ENCODE data around the gene THPO. TPM values are rescaled to one million over a fixed set of nuclear protein-coding genes. Genes with fewer than 3 reads are reported as not detected.

THPO gene
- total RNA-seq, 1 donor from 2014 or later: not detected

DNA sequence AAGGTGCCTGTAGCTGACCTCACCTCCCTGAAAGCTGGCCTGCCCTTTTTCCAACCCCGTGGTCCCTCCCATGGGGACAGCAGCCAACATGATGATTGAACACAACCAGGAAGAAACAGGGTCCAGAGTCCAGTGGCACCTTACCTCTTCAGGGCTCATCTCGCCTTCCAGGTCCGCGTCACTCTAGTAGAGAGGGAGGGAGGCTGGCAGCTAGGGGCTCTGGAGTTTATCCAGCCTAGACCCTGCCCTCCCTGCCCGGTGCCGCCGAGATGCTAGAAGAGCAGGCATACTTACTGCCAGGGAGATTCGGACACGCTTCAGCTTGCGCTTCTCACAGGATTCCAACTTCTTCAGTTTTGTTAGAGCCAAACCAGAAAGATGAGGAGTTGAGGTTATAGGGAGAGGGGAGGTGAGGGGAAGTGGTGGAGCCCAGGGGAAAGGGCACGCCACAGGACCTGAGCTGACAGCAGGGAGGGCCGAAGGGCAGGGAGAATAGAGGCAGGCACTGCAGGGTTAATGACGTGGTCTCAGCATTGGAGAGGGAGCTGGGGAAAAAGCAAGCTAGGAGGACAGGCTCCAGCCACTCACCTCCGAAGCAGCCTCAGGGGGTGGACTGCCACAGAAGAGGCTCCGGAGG, 25.7 kb downstream of the THPO start:
- no peak for DNase-seq (ENCODE audit: low read depth)
- Histone ChIP-seq H3K27me3 (ENCODE audit: control insufficient read depth, insufficient read depth, low read length) (no peaks in the 10 kb centered on the region), H3K36me3 (ENCODE audit: control insufficient read depth, insufficient read depth, low read length) (peaks cover 2% of the 10 kb centered on the region), H3K4me3 (ENCODE audit: low read depth, low read length) (no peak overlapping the region)
- no peak for FAIRE-seq
- TF ChIP-seq, protein P1, sequence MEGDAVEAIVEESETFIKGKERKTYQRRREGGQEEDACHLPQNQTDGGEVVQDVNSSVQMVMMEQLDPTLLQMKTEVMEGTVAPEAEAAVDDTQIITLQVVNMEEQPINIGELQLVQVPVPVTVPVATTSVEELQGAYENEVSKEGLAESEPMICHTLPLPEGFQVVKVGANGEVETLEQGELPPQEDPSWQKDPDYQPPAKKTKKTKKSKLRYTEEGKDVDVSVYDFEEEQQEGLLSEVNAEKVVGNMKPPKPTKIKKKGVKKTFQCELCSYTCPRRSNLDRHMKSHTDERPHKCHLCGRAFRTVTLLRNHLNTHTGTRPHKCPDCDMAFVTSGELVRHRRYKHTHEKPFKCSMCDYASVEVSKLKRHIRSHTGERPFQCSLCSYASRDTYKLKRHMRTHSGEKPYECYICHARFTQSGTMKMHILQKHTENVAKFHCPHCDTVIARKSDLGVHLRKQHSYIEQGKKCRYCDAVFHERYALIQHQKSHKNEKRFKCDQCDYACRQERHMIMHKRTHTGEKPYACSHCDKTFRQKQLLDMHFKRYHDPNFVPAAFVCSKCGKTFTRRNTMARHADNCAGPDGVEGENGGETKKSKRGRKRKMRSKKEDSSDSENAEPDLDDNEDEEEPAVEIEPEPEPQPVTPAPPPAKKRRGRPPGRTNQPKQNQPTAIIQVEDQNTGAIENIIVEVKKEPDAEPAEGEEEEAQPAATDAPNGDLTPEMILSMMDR (IDR thresholded peaks at IDR 0.05; ENCODE audit: insufficient read depth, low read length, severe bottlenecking): no peak

DNA sequence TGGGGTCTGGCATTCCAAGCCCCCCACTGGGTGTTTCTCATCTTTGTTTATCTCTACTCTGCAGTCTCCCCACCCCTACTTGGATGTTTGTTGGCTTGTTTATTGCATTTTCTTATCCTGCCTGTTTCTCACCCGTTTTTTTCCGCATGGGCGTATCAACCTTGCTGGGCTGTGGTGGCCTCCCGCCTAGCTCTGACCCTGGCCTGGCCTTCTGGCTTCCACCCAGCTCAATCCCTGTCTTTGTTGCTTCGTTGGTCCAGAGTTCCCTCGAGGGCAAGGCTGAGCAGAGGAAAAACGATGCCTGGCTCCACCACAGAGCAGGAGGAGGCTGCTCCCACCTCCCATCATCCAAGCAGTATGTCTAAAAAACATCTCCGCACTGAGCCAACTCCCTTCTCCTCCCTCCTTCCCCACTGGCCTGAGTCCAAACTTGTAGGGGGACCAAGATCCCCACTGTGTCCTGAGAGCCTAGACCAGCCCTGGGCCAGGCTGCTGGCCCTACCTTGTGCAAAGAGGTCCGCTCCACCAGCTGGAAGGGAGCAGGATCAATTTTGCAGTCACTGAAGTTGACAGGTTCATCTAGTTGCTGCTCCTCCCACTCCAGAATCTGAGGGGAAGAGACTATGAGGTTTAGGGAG, 26.4 kb downstream of the THPO start:
- DNase-seq (ENCODE audit: low read depth): no peak
- no peak for FAIRE-seq
- no peak overlapping the region for H3K4me3 ChIP-seq (ENCODE audit: low read depth, low read length)
- H3K36me3 ChIP-seq (ENCODE audit: control insufficient read depth, insufficient read depth, low read length): peaks cover 2% of the 10 kb centered on the region
- TF ChIP-seq, protein P1 (IDR thresholded peaks at IDR 0.05; ENCODE audit: insufficient read depth, low read length, severe bottlenecking): no peak
- no peaks in the 10 kb centered on the region for H3K27me3 ChIP-seq (ENCODE audit: control insufficient read depth, insufficient read depth, low read length)

DNA sequence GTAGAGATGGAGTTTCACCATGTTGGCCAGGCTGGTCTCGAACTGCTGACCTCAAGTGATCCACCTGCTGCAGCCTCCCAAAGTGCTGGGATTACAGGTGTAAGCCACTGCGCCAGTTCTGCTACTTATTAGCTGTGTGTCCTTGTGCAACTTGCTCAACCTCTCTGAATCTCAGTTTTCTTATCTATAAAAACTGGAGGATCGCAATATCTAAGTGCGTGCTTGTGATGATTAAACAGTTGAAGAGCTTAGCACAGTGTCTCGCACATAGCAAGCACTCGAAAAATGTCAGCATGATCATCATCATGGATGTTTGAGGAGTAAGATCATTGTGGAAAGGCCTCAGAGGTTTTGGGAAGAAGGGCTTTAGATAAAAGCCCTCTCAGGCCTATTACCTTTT, 27.4 kb downstream of the THPO start:
- no peak overlapping the region for H3K4me3 ChIP-seq (ENCODE audit: low read depth, low read length)
- DNase-seq (ENCODE audit: low read depth): no peak
- H3K36me3 ChIP-seq (ENCODE audit: control insufficient read depth, insufficient read depth, low read length): peaks cover 2% of the 10 kb centered on the region
- no peak for FAIRE-seq
- TF ChIP-seq, protein P1 (IDR thresholded peaks at IDR 0.05; ENCODE audit: insufficient read depth, low read length, severe bottlenecking): no peak
- H3K27me3 ChIP-seq (ENCODE audit: control insufficient read depth, insufficient read depth, low read length): no peaks in the 10 kb centered on the region

DNA sequence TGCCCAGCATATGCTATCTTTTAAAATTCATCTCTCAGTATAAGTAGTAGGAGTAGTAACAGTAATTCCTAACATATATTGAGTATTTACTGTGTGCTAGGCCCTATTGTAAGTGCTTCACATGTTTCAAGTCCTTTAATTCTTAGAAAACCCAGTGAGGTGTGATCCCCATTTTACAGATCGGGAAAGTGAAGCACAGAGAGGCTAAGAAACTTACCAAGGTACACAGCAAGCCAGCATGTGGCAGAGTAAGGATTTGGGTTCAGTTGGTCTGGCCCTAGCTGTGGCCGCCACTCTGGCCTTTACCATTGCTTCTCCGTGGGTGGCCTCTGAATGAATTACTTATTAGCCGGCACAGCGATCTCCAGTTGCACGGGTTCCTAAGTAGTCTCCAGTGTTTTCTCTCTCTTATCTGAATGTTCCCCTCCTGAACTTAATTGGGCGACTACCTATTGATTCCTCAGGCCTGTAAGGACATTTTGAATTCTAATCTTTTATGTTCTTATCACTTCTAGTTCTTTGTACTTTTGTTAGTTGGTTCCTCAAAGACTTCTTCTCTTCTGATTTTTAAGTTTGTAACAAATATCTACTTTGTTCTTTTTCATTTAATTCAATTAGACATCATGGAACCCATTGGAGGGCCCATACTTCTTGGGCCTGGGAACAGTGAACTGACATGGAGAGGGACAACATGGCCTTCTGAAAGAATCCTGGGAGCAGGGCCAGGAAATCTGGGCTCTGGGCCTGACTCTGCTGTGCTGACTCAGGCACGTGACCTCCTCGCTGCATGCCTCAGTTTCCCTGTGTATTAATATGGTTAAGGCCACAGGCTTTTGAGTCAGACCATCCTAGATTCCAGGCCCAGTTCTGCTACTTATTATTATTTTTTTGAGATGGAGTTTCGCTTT, 28.2 kb downstream of the THPO start:
- DNase-seq (ENCODE audit: low read depth) (no peak), FAIRE-seq (no peak)
- no peak overlapping the region for H3K4me3 ChIP-seq (ENCODE audit: low read depth, low read length)
- peaks cover under 1% of the 10 kb centered on the region for H3K36me3 ChIP-seq (ENCODE audit: control insufficient read depth, insufficient read depth, low read length)
- no peaks in the 10 kb centered on the region for H3K27me3 ChIP-seq (ENCODE audit: control insufficient read depth, insufficient read depth, low read length)
- TF ChIP-seq, protein P1 (IDR thresholded peaks at IDR 0.05; ENCODE audit: insufficient read depth, low read length, severe bottlenecking): no peak

DNA sequence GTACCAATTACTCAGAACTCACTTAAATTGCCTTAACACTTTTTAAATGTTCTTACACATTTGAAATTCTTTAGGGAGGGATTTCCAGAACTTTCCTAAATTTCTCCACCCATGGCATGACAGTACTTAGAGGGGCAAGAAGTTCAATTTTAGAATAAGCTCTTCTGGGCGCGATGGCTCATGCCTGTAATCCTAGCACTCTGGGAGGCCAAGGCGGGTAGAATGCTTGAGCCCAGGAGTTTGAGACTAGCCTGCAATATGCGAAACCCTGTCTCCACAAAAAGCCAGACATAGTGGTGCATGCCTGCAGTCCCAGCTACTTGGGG, 30.0 kb downstream of the THPO start:
- DNase-seq (ENCODE audit: low read depth) (no peak), FAIRE-seq (no peak)
- Histone ChIP-seq H3K27me3 (ENCODE audit: control insufficient read depth, insufficient read depth, low read length) (no peaks in the 10 kb centered on the region), H3K4me3 (ENCODE audit: low read depth, low read length) (no peak overlapping the region), H3K36me3 (ENCODE audit: control insufficient read depth, insufficient read depth, low read length) (peaks cover 11% of the 10 kb centered on the region)
- TF ChIP-seq, protein P1 (IDR thresholded peaks at IDR 0.05; ENCODE audit: insufficient read depth, low read length, severe bottlenecking): no peak

Data from bronchial epithelial cell (primary cell).